ENCODE results near the gene CAMKK1.

Gene CAMKK1

GRCh38 chr17:3896108-3896967 lies 3.5 kb upstream of the CAMKK1 start:
- FAIRE-seq (no peak), DNase-seq (ENCODE audit: insufficient read length, low spot score) (no peak)
- TF ChIP-seq CTCF (IDR thresholded peaks at IDR 0.05; ENCODE audit: insufficient read depth, missing control alignments) = no peak

- DNase-seq (ENCODE audit: insufficient read length, low spot score) (no peak), FAIRE-seq (no peak)
- no peak for TF ChIP-seq CTCF (IDR thresholded peaks at IDR 0.05; ENCODE audit: insufficient read depth, missing control alignments)
Measured at GRCh38 chr17:3895354-3895753, 2.5 kb upstream of the CAMKK1 start.

DNA sequence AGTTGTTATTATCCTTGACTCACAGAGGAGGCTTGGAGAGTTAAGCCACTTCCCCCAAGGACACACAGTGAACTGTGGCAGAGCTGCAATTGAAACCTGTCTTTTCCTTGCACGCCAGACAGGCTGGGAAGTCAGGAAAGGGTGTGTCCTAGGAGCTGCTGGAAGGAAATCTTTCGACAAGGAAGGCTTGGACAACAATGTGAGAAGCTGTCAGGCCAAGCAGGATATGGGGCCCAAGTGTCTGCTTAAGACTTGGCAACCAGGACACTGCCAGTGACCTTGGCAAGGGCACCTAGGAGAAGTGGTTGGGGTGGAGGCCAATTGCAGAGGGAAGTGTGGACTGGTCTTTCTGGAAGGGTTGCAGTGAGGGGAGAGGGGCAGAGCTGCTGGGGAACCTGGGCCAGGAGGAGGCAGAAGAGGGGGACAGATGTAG lies 2.1 kb upstream of the CAMKK1 start:
- no peak for TF ChIP-seq CTCF (IDR thresholded peaks at IDR 0.05; ENCODE audit: insufficient read depth, missing control alignments)
- DNase-seq (ENCODE audit: insufficient read length, low spot score) = no peak
- no peak for FAIRE-seq

DNA sequence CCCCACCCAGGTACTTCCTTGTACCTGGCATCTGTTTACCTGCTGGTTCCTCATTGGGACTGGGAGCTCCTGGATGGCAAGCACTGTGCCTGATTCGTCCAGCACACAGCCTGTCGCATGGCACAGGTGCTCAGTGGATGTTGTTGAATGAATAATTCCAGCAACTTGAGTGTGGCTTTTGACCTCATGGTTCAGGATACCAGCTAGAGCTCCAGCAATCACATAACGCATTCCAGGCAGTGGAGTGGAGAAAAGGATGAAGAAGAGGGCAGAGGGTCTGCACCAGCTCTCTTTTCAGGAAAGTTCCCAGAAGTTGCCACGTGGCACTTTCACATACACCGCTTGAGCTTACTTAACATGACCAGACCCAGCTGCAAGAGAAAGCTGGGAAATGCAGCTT lies 1.3 kb upstream of the CAMKK1 start:
- FAIRE-seq (no peak), DNase-seq (ENCODE audit: insufficient read length, low spot score) (no peak)
- TF ChIP-seq CTCF (IDR thresholded peaks at IDR 0.05; ENCODE audit: insufficient read depth, missing control alignments) = no peak

DNA sequence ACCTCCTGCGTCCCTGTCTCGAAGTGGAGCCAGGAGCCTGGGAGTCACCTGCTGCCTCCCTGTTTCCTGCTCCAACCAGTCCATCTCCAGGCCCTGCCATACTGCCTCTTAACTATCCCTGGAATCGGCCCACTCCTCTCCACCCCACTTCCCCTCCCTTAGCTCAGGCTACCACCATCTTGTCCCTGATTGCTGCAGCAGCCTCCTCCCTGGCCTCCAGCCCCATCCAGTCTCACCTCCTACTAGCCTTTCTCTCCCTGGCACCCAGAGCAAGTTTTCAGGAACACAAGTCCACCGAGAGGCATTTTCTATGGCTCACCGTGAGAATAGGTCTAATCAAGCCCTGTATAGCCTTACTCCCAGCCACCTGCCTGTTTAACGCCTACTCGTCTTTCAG lies 865 bp upstream of the CAMKK1 start:
- DNase-seq (ENCODE audit: insufficient read length, low spot score) (no peak), FAIRE-seq (no peak)
- TF ChIP-seq CTCF (IDR thresholded peaks at IDR 0.05; ENCODE audit: insufficient read depth, missing control alignments) = no peak

- FAIRE-seq (no peak), DNase-seq (ENCODE audit: insufficient read length, low spot score) (no peak)
- TF ChIP-seq CTCF (IDR thresholded peaks at IDR 0.05; ENCODE audit: insufficient read depth, missing control alignments) = no peak
Measured at GRCh38 chr17:3892095-3892998, 506 bp downstream of the CAMKK1 start.
